ENCODE results near the gene RAB37. TPM values are rescaled to one million over a fixed set of nuclear protein-coding genes. Genes with fewer than 3 reads are reported as not detected.

The RAB37 gene
- total RNA-seq, 1 donor from 2014 or later = 7.5 TPM

GRCh38 chr17:74790161-74791058 is 53.4 kb downstream of the RAB37 start:
- H3K36me3 Mint-ChIP-seq (ENCODE audit: low read depth) = peaks cover 35% of the 10 kb centered on the region
- no peaks in the 10 kb centered on the region for H3K27me3 Mint-ChIP-seq
- DNase-seq = peak; percentile 62
- no peaks in the 10 kb centered on the region for H3K9me3 Mint-ChIP-seq
- peak overlapping the region; percentile 59 for H3K4me3 Mint-ChIP-seq
- intact Hi-C loops (cut with micrococcal nuclease) = loop anchor here (1.0 to 2.0 kb wide), 3 partner anchors 46 to 170 kb away; no protein-coding TSS in a partner anchor
- H3K4me1 Mint-ChIP-seq = peaks cover 34% of the 10 kb centered on the region
- peak overlapping the region; percentile 83 for H3K27ac Mint-ChIP-seq

- intact Hi-C loops (cut with micrococcal nuclease) = no loop called here
- Mint-ChIP-seq H3K27ac (no peak overlapping the region), H3K9me3 (no peaks in the 10 kb centered on the region), H3K4me3 (no peak overlapping the region), H3K4me1 (peaks cover 20% of the 10 kb centered on the region), H3K27me3 (no peaks in the 10 kb centered on the region), H3K36me3 (ENCODE audit: low read depth) (peaks cover 30% of the 10 kb centered on the region)
- DNase-seq = no peak
Measured at GRCh38 chr17:74792586-74793105, 55.6 kb downstream of the RAB37 start.

GRCh38 chr17:74795327-74796020 is 58.4 kb downstream of the RAB37 start:
- Mint-ChIP-seq H3K36me3 (ENCODE audit: low read depth) (peaks cover 32% of the 10 kb centered on the region), H3K4me3 (no peak overlapping the region), H3K27me3 (no peaks in the 10 kb centered on the region), H3K4me1 (peaks cover 11% of the 10 kb centered on the region), H3K27ac (no peak overlapping the region), H3K9me3 (no peaks in the 10 kb centered on the region)
- DNase-seq = no peak
- intact Hi-C loops (cut with micrococcal nuclease) = no loop called here

- intact Hi-C loops (cut with micrococcal nuclease) = no loop called here
- Mint-ChIP-seq H3K36me3 (ENCODE audit: low read depth) (peaks cover 29% of the 10 kb centered on the region), H3K27ac (no peak overlapping the region), H3K27me3 (no peaks in the 10 kb centered on the region), H3K4me3 (no peak overlapping the region), H3K4me1 (peaks cover 4% of the 10 kb centered on the region), H3K9me3 (no peaks in the 10 kb centered on the region)
- no peak for DNase-seq
Measured at GRCh38 chr17:74796211-74796610, 59.2 kb downstream of the RAB37 start.

- Mint-ChIP-seq H3K27ac (no peak overlapping the region), H3K9me3 (no peaks in the 10 kb centered on the region), H3K4me1 (no peaks in the 10 kb centered on the region), H3K4me3 (no peak overlapping the region), H3K36me3 (ENCODE audit: low read depth) (peaks cover 26% of the 10 kb centered on the region), H3K27me3 (no peaks in the 10 kb centered on the region)
- DNase-seq = no peak
- intact Hi-C loops (cut with micrococcal nuclease) = no loop called here
Measured at GRCh38 chr17:74796866-74797265, 59.8 kb downstream of the RAB37 start.

Other genes with a start within 250 kb of the RAB37 start
- gene CD300LB, start 205.8 kb upstream of the RAB37 start, total RNA-seq = not detected in 2 replicates
- gene CD300C, start 191.1 kb upstream of the RAB37 start, total RNA-seq = 0.17 and 0.26 TPM in 2 replicates
- not detected in 2 replicates for gene CD300H, start 169.7 kb upstream of the RAB37 start, total RNA-seq
- gene CD300LD, start 145.0 kb upstream of the RAB37 start, total RNA-seq = not detected in 2 replicates
- not detected in 2 replicates for gene CD300E, start 113.5 kb upstream of the RAB37 start, total RNA-seq
- not detected in 2 replicates for gene CD300LF, start 24.3 kb upstream of the RAB37 start, total RNA-seq
- 134 and 138 TPM in 2 replicates for gene NHERF1, start 11.4 kb downstream of the RAB37 start, total RNA-seq
- gene NAT9, start 39.1 kb downstream of the RAB37 start, total RNA-seq = 62.7 and 67.6 TPM in 2 replicates
- 0.05 and 0.19 TPM in 2 replicates for gene GRIN2C, start 122.6 kb downstream of the RAB37 start, total RNA-seq
- 18.8 and 20.5 TPM in 2 replicates for gene FDXR, start 135.7 kb downstream of the RAB37 start, total RNA-seq
- gene FADS6, start 156.4 kb downstream of the RAB37 start, total RNA-seq = not detected in 2 replicates
- not detected in 2 replicates for gene USH1G, start 186.0 kb downstream of the RAB37 start, total RNA-seq
- not detected in 2 replicates for gene OTOP2, start 187.0 kb downstream of the RAB37 start, total RNA-seq
- gene OTOP3, start 198.6 kb downstream of the RAB37 start, total RNA-seq = not detected in 2 replicates
- 0.17 TPM in 1 of 2 replicates, not detected in the other for gene HID1, start 235.5 kb downstream of the RAB37 start, total RNA-seq

Data from activated CD4-positive, alpha-beta T cell treated with anti-CD3 and anti-CD28 coated beads, Interleukin-2, amount 10 ng/mL, durations not matched to agents 24 days and 14 days (primary cell).